ENCODE data around the gene PCDH17. TPM values are rescaled to one million over a fixed set of nuclear protein-coding genes. Genes with fewer than 3 reads are reported as not detected.

Gene PCDH17
- polyA plus RNA-seq, 3 donors, result not detected

GRCh38 chr13:57604442-57604841 lies 27.1 kb upstream of the PCDH17 start:
- no peak for DNase-seq
- H3K9ac ChIP-seq (ENCODE audit: insufficient read depth, low read length, poor library complexity, severe bottlenecking), result no peak overlapping the region
- TF ChIP-seq CTCF (IDR thresholded peaks at IDR 0.05), result no peak
- WGBS (ENCODE audit: insufficient coverage), result 80% methylated on average over 2 of the region's 2 CpGs
- no peaks in the 10 kb centered on the region for H3K9me3 ChIP-seq (replicated peaks in 1 of 2; ENCODE audit: control insufficient read depth in 1 of 2, insufficient read depth in 1 of 2, low read length in 2 of 2)
- no peak overlapping the region for H2AFZ ChIP-seq (ENCODE audit: insufficient read depth, low read depth, low read length, poor library complexity, severe bottlenecking)
- H3K4me1 ChIP-seq (ENCODE audit: control insufficient read depth in 1 of 2, insufficient read depth in 2 of 2, low read length in 2 of 2), result no peaks in the 10 kb centered on the region
- Mint-ChIP-seq H3K4me1 (no peaks in the 10 kb centered on the region), H3K27ac (no peak overlapping the region), H3K4me3 (no peak overlapping the region), H3K27me3 (ENCODE audit: low read depth in 3 of 3) (peaks cover 0 to 1% (median 0%) of the 10 kb centered on the region in 3 donors), H3K36me3 (no peaks in the 10 kb centered on the region), H3K9me3 (peaks cover 0 to 1% (median 0%) of the 10 kb centered on the region in 7 donors)
- intact Hi-C loops (cut with micrococcal nuclease), result no loop called here
- H3K27me3 ChIP-seq (ENCODE audit: control insufficient read depth in 2 of 2, insufficient read depth in 2 of 2, low read length in 2 of 2), result no peaks in the 10 kb centered on the region
- H3K27ac ChIP-seq (ENCODE audit: low read depth in 1 of 2, low read length in 2 of 2), result no peak overlapping the region
- H3K79me2 ChIP-seq (ENCODE audit: insufficient read depth, low read length), result no peaks in the 10 kb centered on the region
- no peak overlapping the region for H3K4me2 ChIP-seq (replicated peaks; ENCODE audit: extremely low read depth, low read length, poor library complexity, severe bottlenecking)
- no peak overlapping the region for H3K4me3 ChIP-seq (replicated peaks in 1 of 3; ENCODE audit: low read depth in 2 of 3, low read length in 3 of 3)
- H3K36me3 ChIP-seq (replicated peaks in 1 of 2; ENCODE audit: control insufficient read depth in 1 of 2, insufficient read depth in 2 of 2, low read length in 2 of 2), result no peaks in the 10 kb centered on the region
- no peaks in the 10 kb centered on the region for H4K20me1 ChIP-seq (ENCODE audit: insufficient read depth, low read length)

DNA sequence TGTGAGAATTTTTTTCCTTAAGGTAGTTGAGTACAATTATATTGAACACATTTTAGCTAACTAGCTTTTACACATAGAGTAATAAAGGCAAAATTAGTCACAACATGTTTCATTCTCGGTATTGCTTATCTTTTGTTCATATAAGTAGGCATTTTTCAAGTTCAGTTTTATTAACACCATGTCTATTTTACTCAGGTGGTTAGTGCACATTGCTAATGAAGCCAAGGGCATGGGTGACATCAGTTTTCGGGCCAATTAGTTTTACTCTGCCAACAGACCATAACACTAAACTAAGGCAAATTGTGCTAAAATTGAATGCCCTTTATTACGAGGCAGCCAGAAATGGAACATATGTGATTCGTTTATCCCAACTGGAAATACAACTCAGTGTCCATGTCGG lies 19.6 kb upstream of the PCDH17 start:
- H4K20me1 ChIP-seq (ENCODE audit: insufficient read depth, low read length), result no peaks in the 10 kb centered on the region
- 86% methylated on average over 2 of the region's 5 CpGs for WGBS (ENCODE audit: insufficient coverage)
- no peak overlapping the region for H2AFZ ChIP-seq (ENCODE audit: insufficient read depth, low read depth, low read length, poor library complexity, severe bottlenecking)
- H3K36me3 Mint-ChIP-seq, result no peaks in the 10 kb centered on the region
- H3K27me3 ChIP-seq (ENCODE audit: control insufficient read depth in 2 of 2, insufficient read depth in 2 of 2, low read length in 2 of 2), result no peaks in the 10 kb centered on the region
- no peaks in the 10 kb centered on the region for H3K4me1 Mint-ChIP-seq
- H3K27me3 Mint-ChIP-seq (ENCODE audit: low read depth in 3 of 3), result peaks cover 0 to 3% (median 2%) of the 10 kb centered on the region in 3 donors
- no peaks in the 10 kb centered on the region for H3K9me3 ChIP-seq (replicated peaks in 1 of 2; ENCODE audit: control insufficient read depth in 1 of 2, insufficient read depth in 1 of 2, low read length in 2 of 2)
- intact Hi-C loops (cut with micrococcal nuclease), result no loop called here
- H3K27ac Mint-ChIP-seq, result no peak overlapping the region
- H3K36me3 ChIP-seq (replicated peaks in 1 of 2; ENCODE audit: control insufficient read depth in 1 of 2, insufficient read depth in 2 of 2, low read length in 2 of 2), result no peaks in the 10 kb centered on the region
- H3K4me1 ChIP-seq (ENCODE audit: control insufficient read depth in 1 of 2, insufficient read depth in 2 of 2, low read length in 2 of 2), result no peaks in the 10 kb centered on the region
- H3K9ac ChIP-seq (ENCODE audit: insufficient read depth, low read length, poor library complexity, severe bottlenecking), result no peak overlapping the region
- no peaks in the 10 kb centered on the region for H3K79me2 ChIP-seq (ENCODE audit: insufficient read depth, low read length)
- no peak for DNase-seq
- no peak overlapping the region for H3K27ac ChIP-seq (ENCODE audit: low read depth in 1 of 2, low read length in 2 of 2)
- H3K4me3 Mint-ChIP-seq, result no peak overlapping the region
- H3K4me3 ChIP-seq (replicated peaks in 1 of 3; ENCODE audit: low read depth in 2 of 3, low read length in 3 of 3), result no peak overlapping the region
- H3K4me2 ChIP-seq (replicated peaks; ENCODE audit: extremely low read depth, low read length, poor library complexity, severe bottlenecking), result no peak overlapping the region
- no peak for TF ChIP-seq CTCF (IDR thresholded peaks at IDR 0.05)
- H3K9me3 Mint-ChIP-seq, result no peaks in the 10 kb centered on the region
